HG03575 (cell line): ENCODE results near the gene XPOT.
A peak's percentile ranks its signal among the peaks of the same experiment; 100 is the strongest.

Source experiments
- ATAC-seq: cut with Tn5 transposase; IDR thresholded peaks from one replicate; pipeline ENCODE4 v1.9.1; 2021; ENCODE audit not compliant: unreplicated experiment, insufficient number of reproducible peaks, low FRiP score; ENCODE audit errors: extremely low read depth

Gene XPOT

DNA sequence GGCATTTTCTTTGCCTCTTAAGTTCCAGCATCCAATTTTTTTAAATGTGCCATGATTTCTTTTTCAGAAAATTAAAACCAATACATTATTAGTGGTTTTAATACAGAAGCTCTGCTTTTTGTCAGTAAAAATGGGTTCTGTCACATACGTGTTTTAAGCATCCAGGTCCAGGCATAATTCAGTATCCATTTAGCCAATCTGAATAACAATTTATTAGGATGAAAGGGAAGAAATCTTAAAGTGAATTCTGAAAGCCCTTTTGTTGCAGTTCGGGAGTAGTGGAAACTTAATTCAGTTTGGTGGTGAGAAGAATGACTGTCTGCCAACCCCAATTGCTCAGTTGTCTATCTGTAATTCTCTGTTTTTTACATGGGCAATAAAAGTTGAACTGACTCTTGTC lies 7.2 kb downstream of the XPOT start:
- ATAC-seq = no peak

- ATAC-seq = no peak
Measured at GRCh38 chr12:64412459-64412858, 8.3 kb downstream of the XPOT start.

GRCh38 chr12:64413884-64414283 lies 9.7 kb downstream of the XPOT start:
- no peak for ATAC-seq

DNA sequence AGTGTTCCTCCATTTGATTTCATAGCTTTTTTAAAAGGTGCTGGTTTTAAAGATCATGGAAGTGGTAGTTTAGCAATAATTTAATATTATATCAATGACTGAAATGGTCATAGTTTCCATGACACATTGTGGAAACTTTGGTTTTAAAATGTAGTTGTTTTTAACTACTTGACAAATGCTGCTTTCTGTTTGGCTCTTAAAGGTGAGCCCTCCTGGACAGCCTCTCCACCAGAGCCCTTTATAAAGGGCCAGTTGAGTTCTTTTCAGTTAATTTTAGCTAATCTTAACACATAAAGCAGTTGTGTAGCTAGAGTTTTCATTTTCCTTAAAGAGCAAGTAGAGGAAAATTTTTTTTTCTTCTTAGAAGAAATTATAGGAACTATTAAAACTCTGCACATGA lies 14.0 kb downstream of the XPOT start:
- no peak for ATAC-seq

GRCh38 chr12:64419696-64420095 lies 15.5 kb downstream of the XPOT start:
- ATAC-seq = no peak

- no peak for ATAC-seq
Measured at GRCh38 chr12:64427988-64428387, 23.8 kb downstream of the XPOT start.

DNA sequence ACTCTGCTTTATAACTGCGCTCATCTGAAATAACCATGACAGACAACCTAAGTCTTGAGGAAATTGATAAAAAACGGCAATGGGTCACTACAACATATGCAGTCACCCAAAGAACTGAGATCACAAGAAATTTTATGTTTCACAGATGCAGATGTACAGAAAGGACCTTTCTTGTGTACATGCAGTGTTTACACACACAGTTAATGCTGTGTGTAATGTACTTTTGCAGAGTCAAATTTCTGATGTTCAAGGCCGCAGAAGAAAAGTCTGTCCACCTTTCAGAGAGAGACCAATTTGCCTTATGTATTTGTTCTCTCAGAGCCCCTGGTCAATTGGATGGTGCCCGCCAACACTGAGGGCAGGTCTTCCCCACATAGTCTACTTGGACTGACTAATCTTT lies 24.8 kb downstream of the XPOT start:
- no peak for ATAC-seq

DNA sequence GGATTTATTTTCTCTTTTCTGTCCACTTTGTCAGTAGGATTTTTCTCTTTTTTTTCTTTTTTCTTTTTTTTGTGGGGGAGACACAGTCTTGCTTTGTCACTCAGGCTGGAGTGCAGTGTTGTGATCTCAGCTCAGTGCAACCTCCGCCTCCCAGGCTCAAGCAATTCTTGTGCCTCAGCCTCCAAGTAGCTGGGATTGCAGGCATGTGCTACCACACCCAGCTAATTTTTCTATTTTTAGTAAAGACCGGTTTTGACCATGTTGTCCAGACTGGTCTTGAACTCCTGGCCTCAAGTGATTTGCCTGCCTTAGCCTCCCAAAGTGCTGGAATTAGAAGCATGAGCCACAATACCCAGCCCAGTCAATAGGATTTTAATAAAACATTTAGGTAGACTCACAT lies 26.7 kb downstream of the XPOT start:
- no peak for ATAC-seq

GRCh38 chr12:64431791-64432190 lies 27.6 kb downstream of the XPOT start:
- ATAC-seq = no peak

DNA sequence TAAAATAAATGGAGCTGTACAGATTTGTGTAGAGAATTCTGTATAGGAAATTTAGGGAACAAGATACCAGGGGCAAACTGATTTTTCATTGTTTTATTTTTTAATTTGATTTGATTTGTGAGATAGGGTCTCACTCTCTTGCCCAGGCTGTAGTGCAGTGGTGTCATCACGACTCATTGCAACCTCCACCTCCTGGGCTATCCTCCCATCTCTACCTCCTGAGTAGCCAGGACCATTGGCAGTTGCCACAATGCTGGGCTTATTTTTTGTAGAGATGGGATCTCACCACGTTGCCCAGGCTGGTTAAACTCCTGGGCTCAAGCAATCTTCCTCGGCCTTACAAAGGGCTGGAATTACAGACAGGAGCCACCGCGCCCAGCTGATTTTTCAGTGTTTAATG lies 29.7 kb downstream of the XPOT start:
- ATAC-seq = no peak

- ATAC-seq = no peak
Measured at GRCh38 chr12:64440100-64440499, 35.9 kb downstream of the XPOT start.

DNA sequence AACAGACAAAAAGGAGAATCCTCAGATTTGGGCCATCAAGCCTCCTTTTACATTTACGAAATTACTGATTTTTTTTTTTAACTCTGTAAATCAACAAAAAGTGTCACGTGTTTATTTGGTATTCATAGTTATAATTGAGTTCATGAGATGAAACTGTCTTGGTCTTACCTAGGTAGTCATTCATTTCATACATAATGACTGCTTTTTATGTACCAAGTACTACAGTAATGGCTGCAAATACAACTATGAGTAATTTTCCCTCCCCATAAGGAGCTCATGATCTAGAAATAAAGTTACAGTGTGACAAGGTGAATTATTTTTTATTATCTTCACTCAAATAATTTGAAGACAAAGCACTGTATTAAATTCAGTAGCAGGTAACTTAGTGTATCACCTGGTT lies 41.3 kb downstream of the XPOT start:
- no peak for ATAC-seq

DNA sequence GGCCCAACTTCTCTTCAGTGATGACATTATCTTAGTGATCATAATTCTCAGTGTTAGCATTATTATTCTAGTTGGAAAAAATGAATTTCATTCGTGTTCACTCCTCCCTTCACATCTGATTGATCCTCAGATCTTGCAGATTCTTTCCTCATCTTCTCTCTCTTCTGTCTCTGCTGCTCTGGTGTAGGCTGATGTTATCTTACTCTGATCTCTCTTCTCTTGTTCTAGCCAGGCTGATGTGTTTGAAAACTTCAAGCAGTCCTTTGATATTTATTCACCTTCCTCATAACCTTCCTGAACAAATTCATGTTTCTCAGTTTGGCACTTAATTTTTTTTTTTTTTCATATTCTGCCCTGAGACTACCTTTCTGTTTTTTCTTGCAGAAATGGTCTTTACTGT lies 42.1 kb downstream of the XPOT start:
- no peak for ATAC-seq

GRCh38 chr12:64450057-64450640 lies 46.0 kb downstream of the XPOT start:
- ATAC-seq = no peak

DNA sequence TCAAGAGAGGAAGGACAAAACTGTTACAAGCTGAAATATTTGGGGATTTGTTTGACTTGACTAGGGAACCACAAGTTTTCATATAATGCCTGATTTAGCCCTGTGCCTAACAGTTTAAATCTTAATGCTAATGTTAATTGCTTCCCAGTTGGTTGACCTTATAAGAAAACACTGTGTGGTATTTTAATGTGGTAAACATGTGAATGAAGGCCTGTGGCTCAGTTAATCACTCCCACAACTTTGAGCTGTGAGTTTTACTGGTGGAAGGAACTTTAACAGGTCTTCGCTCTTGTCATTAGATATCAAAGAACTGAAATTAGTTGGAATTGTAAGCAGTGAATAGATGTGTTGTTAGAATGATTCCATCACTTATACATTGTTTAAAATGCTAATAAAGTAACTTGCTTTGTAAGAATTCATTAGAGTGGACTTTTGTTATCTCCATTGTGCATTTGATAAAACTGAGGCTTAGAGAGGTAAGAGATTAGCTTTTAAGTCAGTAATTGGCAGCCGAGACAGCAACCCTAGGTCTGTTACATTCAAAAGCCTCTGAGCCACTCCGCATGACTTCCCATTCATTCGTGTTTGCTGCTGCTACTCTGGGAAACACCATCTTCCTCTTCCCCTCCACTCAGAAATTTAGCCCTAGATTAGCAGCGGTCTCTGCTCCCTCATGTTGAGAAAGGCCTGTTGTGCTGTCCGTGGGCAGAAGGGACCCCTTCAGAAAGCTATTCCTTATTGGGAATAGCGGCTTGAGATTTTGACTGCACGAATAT lies 46.7 kb downstream of the XPOT start:
- ATAC-seq = no peak

DNA sequence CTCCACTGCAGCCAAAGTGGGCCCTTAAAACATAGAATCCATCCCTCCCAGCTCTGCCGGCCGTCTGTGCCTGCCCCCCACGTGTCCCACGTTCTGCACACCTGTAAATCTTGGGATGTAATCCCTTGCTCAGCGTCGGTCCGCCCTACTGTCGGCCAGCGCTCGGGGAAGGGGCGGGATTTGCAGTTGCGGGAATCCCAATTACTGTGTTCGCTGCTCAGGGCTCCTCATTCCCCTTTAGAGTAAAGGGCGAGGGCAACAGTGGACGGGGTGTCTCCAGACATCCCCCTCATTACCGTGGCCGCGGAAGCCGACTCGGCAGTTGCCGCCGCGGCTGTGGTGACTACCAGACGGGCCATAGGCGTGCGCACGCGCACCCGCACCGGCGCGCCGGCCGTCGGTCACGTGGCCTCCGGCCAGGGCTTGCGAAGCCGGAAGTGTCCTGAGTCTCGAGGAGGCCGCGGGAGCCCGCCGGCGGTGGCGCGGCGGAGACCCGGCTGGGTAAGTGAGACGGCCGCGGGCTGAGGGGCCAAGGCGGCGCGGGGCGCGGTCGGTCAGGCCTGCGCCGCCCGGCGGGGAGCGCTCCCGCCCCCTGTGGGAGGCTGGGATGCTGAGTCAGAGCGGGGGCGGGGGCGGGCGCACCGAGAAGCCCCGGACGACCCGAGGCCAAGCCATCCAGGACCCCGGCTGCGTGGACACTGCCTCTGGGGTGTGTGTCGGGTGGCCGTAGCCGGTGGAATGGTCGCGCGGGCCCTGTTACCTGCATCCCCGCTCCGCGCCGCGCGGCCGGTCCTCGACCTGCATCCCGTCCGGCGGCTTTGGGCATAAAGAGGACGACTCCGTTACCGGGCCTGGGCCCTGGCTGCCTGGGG lies 47.7 kb downstream of the XPOT start, which contains the start of gene TBK1:
Gene TBK1, plus strand, starts transcription at position 434 of the 872 bp plus-strand sequence. CDS start 3,751 bp downstream, outside the sequence.
- peak; percentile 35 for ATAC-seq

- ATAC-seq = no peak
Measured at GRCh38 chr12:64452559-64453329, 48.6 kb downstream of the XPOT start.

- ATAC-seq = no peak
Measured at GRCh38 chr12:64455506-64455905, 51.3 kb downstream of the XPOT start.

DNA sequence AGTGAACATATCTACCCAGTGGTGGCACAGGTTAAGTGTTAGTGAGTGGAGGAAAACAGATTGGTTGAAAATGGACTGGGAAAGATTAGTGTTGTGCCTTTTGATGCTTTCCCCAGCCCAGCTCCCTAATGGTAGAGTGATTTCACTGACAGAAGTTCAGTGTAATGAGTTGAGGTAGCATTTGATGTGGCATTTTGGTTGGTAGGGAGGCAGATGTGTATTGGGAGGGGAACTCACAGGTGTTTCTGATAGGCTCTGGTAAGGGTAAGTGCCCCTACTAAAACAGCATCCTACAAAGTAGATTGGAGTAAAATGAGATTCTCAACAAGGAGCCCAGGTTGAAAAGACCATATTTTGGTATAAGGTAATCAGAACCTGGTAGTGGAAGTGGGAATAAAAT lies 51.9 kb downstream of the XPOT start:
- ATAC-seq = no peak
